Transverse colon (tissue), 4 donors: ENCODE results near the gene HPGDS. TPM values are rescaled to one million over a fixed set of nuclear protein-coding genes. Genes with fewer than 3 reads are reported as not detected.

ENCODE experiments used
- DNase-seq: peaks from one replicate; pipeline ENCODE4 v3.0.0-alpha.2; 2019
- H3K27ac ChIP-seq, 4 donors: fragments of 200-600 bp; sonication (generic); 2 replicates each; pipeline ENCODE4 v1.5.1; 2016 to 2018; ENCODE audit warnings: inconsistent platforms in 4 of 4
- H3K27me3 ChIP-seq: fragments of 200-600 bp; sonication (generic); 2 replicates; pipeline ENCODE4 v1.5.1; 2017; ENCODE audit warnings: inconsistent platforms
- H3K36me3 ChIP-seq, 4 donors: fragments of 200-600 bp; sonication (generic); 2 replicates each; pipeline ENCODE4 v1.5.1; 2017 to 2019; ENCODE audit warnings: inconsistent platforms in 4 of 4
- H3K4me1 ChIP-seq, 4 donors: fragments of 200-600 bp; sonication (generic); 2 replicates each; pipeline ENCODE4 v1.5.1; 2017 to 2020; ENCODE audit warnings: inconsistent platforms in 4 of 4
- H3K4me3 ChIP-seq, 4 donors: fragments of 200-600 bp; sonication (generic); 1 replicate in 1 of 4; 2 replicates in 3 of 4; pipeline versions ENCODE4 v1.5.1 to v1.6.1; 2017 to 2019; ENCODE audit warnings: inconsistent platforms in 4 of 4
- H3K9me3 ChIP-seq, 2 donors: fragments of 200-600 bp; sonication (generic); 2 replicates each; pipeline ENCODE4 v1.5.1; 2017 to 2019; ENCODE audit warnings: inconsistent platforms in 2 of 2
- CTCF ChIP-seq, 5 experiments: fragments of 200-600 bp in 3 of 5; fragments of 450-650 bp in 2 of 5; sonication (generic) in 3 of 5; IDR thresholded peaks; 1 replicate in 2 of 5; 2 replicates in 3 of 5; pipeline ENCODE4 v1.5.1; 2016 to 2017; ENCODE audit warnings: antibody characterized with exemption in 5 of 5, inconsistent platforms in 3 of 5, mild to moderate bottlenecking in 2 of 5, moderate library complexity in 1 of 5
- EP300 ChIP-seq: sonication (generic); formaldehyde crosslinking; IDR thresholded peaks from one replicate; pipeline ENCODE4 v1.6.1; 2017; ENCODE audit warnings: antibody characterized with exemption, low read depth
- POLR2A ChIP-seq: fragments of 450-650 bp; IDR thresholded peaks from one replicate; pipeline ENCODE4 v1.6.1; 2016; ENCODE audit warnings: antibody characterized with exemption, mild to moderate bottlenecking, moderate library complexity
- POLR2AphosphoS5 ChIP-seq, 3 donors: sonication (generic); formaldehyde crosslinking; IDR thresholded peaks; one replicate each; pipeline ENCODE4 v1.6.1; 2016; ENCODE audit warnings: antibody characterized with exemption in 3 of 3
- WGBS, 2 donors: methylation state at CpG; one replicate each; pipeline ENCODE4 v1.1.5; 2018; ENCODE audit warnings: low coverage in 1 of 2; 5-methylcytosine and 5-hydroxymethylcytosine counted together
- in situ Hi-C, 4 donors: fragments of 200-750 bp; cut with MboI; loops; one replicate each; pipeline versions ENCODE4 v1.15.0 to v1.15.1; 2017; ENCODE audit warnings: low sequenced_read_pairs in 3 of 4, low pct_ligation_motif_present in 1 of 4, low pct_unique_long_range_greater_than_20kb in 1 of 4
- intact Hi-C: fragments of 100-400 bp; cut with DNase I; formaldehyde crosslinking; loops from one replicate; pipeline ENCODE4 v1.15.1; 2023; ENCODE audit warnings: low total_unique reads
- total RNA-seq, 4 donors: library from RNA; depleted of rRNA; stranded (reverse); fragments of >200 nt; gene quantifications; one replicate each; pipeline ENCODE4 v1.1.0, GENCODE V29; 2016

HPGDS gene
- total RNA-seq, 4 donors from 2014 or later: 1.4 to 6.0 (median 3.5) TPM; not detected in 1

GRCh38 chr4:94307231-94307871 is 35.3 kb downstream of the HPGDS start:
- intact Hi-C loops: no loop called here
- H3K9me3 ChIP-seq: no peaks in the 10 kb centered on the region
- no peaks in the 10 kb centered on the region for H3K27me3 ChIP-seq
- in situ Hi-C loops: no loop called here
- H3K4me1 ChIP-seq: no peaks in the 10 kb centered on the region
- H3K4me3 ChIP-seq: no peak overlapping the region
- TF ChIP-seq CTCF (IDR thresholded peaks at IDR 0.05) (no peak), POLR2AphosphoS5 (IDR thresholded peaks at IDR 0.05) (no peak), POLR2A (no peak), EP300 (no peak)
- H3K27ac ChIP-seq: no peak overlapping the region
- H3K36me3 ChIP-seq: no peaks in the 10 kb centered on the region
- WGBS, 2 donors: 79 to 81% methylated on average over 4 of the region's 4 CpGs
- DNase-seq: no peak

- Histone ChIP-seq H3K27me3 (no peaks in the 10 kb centered on the region), H3K4me3 (no peak overlapping the region), H3K4me1 (no peaks in the 10 kb centered on the region), H3K36me3 (no peaks in the 10 kb centered on the region), H3K9me3 (no peaks in the 10 kb centered on the region), H3K27ac (no peak overlapping the region)
- no peak for TF ChIP-seq POLR2AphosphoS5 (IDR thresholded peaks at IDR 0.05)
- TF ChIP-seq CTCF (IDR thresholded peaks at IDR 0.05): no peak
- TF ChIP-seq EP300: no peak
- TF ChIP-seq POLR2A: no peak
- in situ Hi-C loops (no loop called here), intact Hi-C loops (no loop called here)
- DNase-seq: no peak
- WGBS, 2 donors: 75 to 79% methylated on average over 3 of the region's 3 CpGs
These were observed 35.9 kb downstream of the HPGDS start for GRCh38 chr4:94306713-94307112.

GRCh38 chr4:94305466-94306225 is 37.0 kb downstream of the HPGDS start:
- Histone ChIP-seq H3K9me3 (no peaks in the 10 kb centered on the region), H3K4me3 (no peak overlapping the region), H3K36me3 (no peaks in the 10 kb centered on the region), H3K27me3 (no peaks in the 10 kb centered on the region), H3K27ac (no peak overlapping the region), H3K4me1 (no peaks in the 10 kb centered on the region)
- no peak for DNase-seq
- 76 to 81% methylated on average over 5 of the region's 5 CpGs for WGBS, 2 donors
- no peak for TF ChIP-seq CTCF (IDR thresholded peaks at IDR 0.05)
- TF ChIP-seq POLR2AphosphoS5 (IDR thresholded peaks at IDR 0.05): no peak
- TF ChIP-seq EP300: no peak
- no peak for TF ChIP-seq POLR2A
- in situ Hi-C loops (no loop called here), intact Hi-C loops (no loop called here)

GRCh38 chr4:94304365-94304971 is 38.2 kb downstream of the HPGDS start:
- Histone ChIP-seq H3K27ac (no peak overlapping the region), H3K4me1 (no peaks in the 10 kb centered on the region), H3K9me3 (no peaks in the 10 kb centered on the region), H3K27me3 (no peaks in the 10 kb centered on the region), H3K36me3 (no peaks in the 10 kb centered on the region), H3K4me3 (no peak overlapping the region)
- DNase-seq: no peak
- TF ChIP-seq CTCF (IDR thresholded peaks at IDR 0.05) (peak; percentile 28 to 57 (median 39)), POLR2A (no peak)
- in situ Hi-C loops (no loop called here), intact Hi-C loops (no loop called here)
- WGBS, 2 donors: 0 to 45% methylated on average over 1 to 2 of the region's 2 CpGs
